Endothelial cell of umbilical vein (primary cell): ENCODE data around the gene TEX12. TPM values are rescaled to one million over a fixed set of nuclear protein-coding genes. Genes with fewer than 3 reads are reported as not detected.
A peak's percentile ranks its signal among the peaks of the same experiment; 100 is the strongest.

ENCODE experiments used
- Bru-seq: library from RNA; stranded (reverse); fragments of 400-500 nt; gene quantifications from one replicate; lab custom pipeline; 2021; lab: Mats Ljungman, UMichigan
- BruChase-seq, 2 experiments: library from RNA; stranded (reverse); fragments of 400-500 nt; gene quantifications; one replicate each; lab custom pipeline; 2021; lab: Mats Ljungman, UMichigan
- BruUV-seq: library from RNA; stranded (reverse); fragments of 400-500 nt; replicated peaks from 2 replicates; lab custom pipeline; 2021; lab: Mats Ljungman, UMichigan
- CTCF ChIA-PET: fragments of 300-600, 350-600 bp; sonication (Branson Sonifier 250); formaldehyde crosslinking; loops from one replicate; lab custom pipeline; 2021; ENCODE audit warnings: antibody characterized with exemption, inconsistent platforms; lab: Charles Lee
- POLR2A ChIA-PET: fragments of 300-600, 350-600 bp; sonication (Branson Sonifier 250); formaldehyde crosslinking; loops from one replicate; lab custom pipeline; 2021; ENCODE audit warnings: antibody characterized with exemption, inconsistent platforms; lab: Charles Lee
- DNase-seq: peaks from one replicate; pipeline ENCODE4 v3.0.0-alpha.2; 2011; ENCODE audit warnings: low read depth, low spot score
- FAIRE-seq: peaks from 2 replicates; lab custom pipeline; 2011; peaks lifted over from hg19 to GRCh38; lab: Jason Lieb, UNC
- H2AFZ ChIP-seq: 2 replicates; pipeline ENCODE4 v1.6.0; 2012; ENCODE audit warnings: low read depth, low read length, control low read depth, inconsistent platforms
- H3K27ac ChIP-seq: 2 replicates; pipeline ENCODE4 v1.5.1; 2011; ENCODE audit warnings: low read depth, mild to moderate bottlenecking, control low read depth, low read length, moderate library complexity; ENCODE audit not compliant: insufficient read depth
- H3K27me3 ChIP-seq, 2 experiments: 2 replicates each; pipeline versions ENCODE4 v1.6.0 to v1.6.1; 2011; ENCODE audit warnings: low read length in 2 of 2, mixed read lengths in 1 of 2; ENCODE audit not compliant: control insufficient read depth in 2 of 2, insufficient read depth in 2 of 2
- H3K36me3 ChIP-seq, 2 experiments: 2 replicates in 1 of 2; 3 replicates in 1 of 2; pipeline ENCODE4 v1.5.1; 2011; ENCODE audit warnings: low read length in 2 of 2, mild to moderate bottlenecking in 1 of 2, moderate library complexity in 1 of 2; ENCODE audit not compliant: control insufficient read depth in 2 of 2, insufficient read depth in 2 of 2; ENCODE audit errors: extremely low read depth in 1 of 2
- H3K4me1 ChIP-seq: 3 replicates; pipeline ENCODE4 v1.5.1; 2011; ENCODE audit warnings: mild to moderate bottlenecking, low read length; ENCODE audit not compliant: control insufficient read depth, insufficient read depth; ENCODE audit errors: extremely low read depth
- H3K4me2 ChIP-seq: 2 replicates; pipeline ENCODE4 v1.6.1; 2011; ENCODE audit warnings: low read length, control low read depth, mixed read lengths; ENCODE audit not compliant: insufficient read depth
- H3K4me3 ChIP-seq, 3 experiments: fragments of 200-600 bp in 1 of 3; sonication (generic), shearing (Covaris generic) in 1 of 3; replicated peaks in 1 of 3; 2 replicates each; pipeline ENCODE4 v1.5.1; 2011 to 2016; ENCODE audit warnings: control low read depth in 3 of 3, low read length in 3 of 3, mild to moderate bottlenecking in 2 of 3, inconsistent platforms in 1 of 3, low read depth in 1 of 3, moderate library complexity in 1 of 3; ENCODE audit not compliant: insufficient read depth in 1 of 3
- H3K79me2 ChIP-seq: 2 replicates; pipeline ENCODE4 v1.6.0; 2012; ENCODE audit warnings: low read length, inconsistent platforms; ENCODE audit not compliant: control insufficient read depth, insufficient read depth
- H3K9ac ChIP-seq: replicated peaks from 2 replicates; pipeline ENCODE3; 2011; ENCODE audit warnings: low read length, control low read depth; ENCODE audit not compliant: insufficient read depth; ENCODE audit errors: extremely low read depth
- H3K9me1 ChIP-seq: replicated peaks from 3 replicates; pipeline ENCODE4 v1.6.0; 2011; ENCODE audit warnings: mild to moderate bottlenecking, low read length; ENCODE audit not compliant: control insufficient read depth, insufficient read depth; ENCODE audit errors: extremely low read depth
- H3K9me3 ChIP-seq: replicated peaks from 2 replicates; pipeline ENCODE4 v1.5.1; 2012; ENCODE audit warnings: low read length, inconsistent platforms; ENCODE audit not compliant: control insufficient read depth, insufficient read depth
- H4K20me1 ChIP-seq: replicated peaks from 2 replicates; pipeline ENCODE3; 2011; ENCODE audit warnings: mild to moderate bottlenecking, low read length; ENCODE audit not compliant: control insufficient read depth, insufficient read depth; ENCODE audit errors: extremely low read depth
- GATA2 ChIP-seq: IDR thresholded peaks from 2 replicates; pipeline ENCODE4 v1.7.0; 2011; ENCODE audit warnings: low read depth, mild to moderate bottlenecking, moderate library complexity, mixed read lengths, low read length; ENCODE audit not compliant: insufficient read length, insufficient read depth
- JUN ChIP-seq: IDR thresholded peaks from 2 replicates; pipeline ENCODE4 v1.6.1; 2011; ENCODE audit warnings: borderline replicate concordance, low read depth; ENCODE audit not compliant: insufficient read length, insufficient read depth
- dilution Hi-C: fragments of 300-500 bp; cut with MboI; formaldehyde crosslinking; loops from one replicate; pipeline ENCODE4 v1.15.0; 2019; ENCODE audit warnings: low sequenced_read_pairs; ENCODE audit not compliant: extremely low pct_ligation_motif_present
- intact Hi-C: fragments of 100-400 bp; cut with micrococcal nuclease; formaldehyde crosslinking; loops from one replicate; pipeline ENCODE4 v1.10.0; 2022
- long read RNA-seq: library from polyadenylated mRNA; stranded (forward); transcript quantifications from one replicate; pipeline ENCODE4 v2.0.0, GENCODE V29; 2021
- polyA minus RNA-seq, 3 experiments: library from RNA; depleted of rRNA, polyadenylated mRNA; stranded (reverse); fragments of >200 nt; gene quantifications; 1 replicate in 1 of 3; 2 replicates in 2 of 3; pipeline ENCODE4 v1.2.3, GENCODE V29; 2011
- polyA plus RNA-seq, 4 experiments: library from polyadenylated mRNA; depleted of rRNA in 3 of 4; stranded (reverse) in 3 of 4; unstranded in 1 of 4; fragments of >200 nt; gene quantifications; 2 replicates each; pipeline versions ENCODE4 v1.2.1 to v1.2.3, GENCODE V29; 2011 to 2012; ENCODE audit warnings: missing spikeins in 1 of 4
- total RNA-seq: library from RNA; stranded (reverse); gene quantifications from 2 replicates; pipeline ENCODE4 v1.2.3, GENCODE V29; 2021
- TF ChIP-seq, protein P1 (sequence below): IDR thresholded peaks from 2 replicates; pipeline ENCODE4 v1.6.1; 2011; ENCODE audit not compliant: insufficient read depth, insufficient read length

TEX12 gene, protein sequence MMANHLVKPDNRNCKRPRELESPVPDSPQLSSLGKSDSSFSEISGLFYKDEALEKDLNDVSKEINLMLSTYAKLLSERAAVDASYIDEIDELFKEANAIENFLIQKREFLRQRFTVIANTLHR
- total RNA-seq: 0.46 TPM in 1 of 2 replicates, not detected in the other
- polyA plus RNA-seq: not detected in 2 replicates
- polyA plus RNA-seq (2011; cell fraction: cytosol; rRNA removed): not detected in 2 replicates
- polyA plus RNA-seq (2011; cell fraction: nucleus; rRNA removed): 0.18 and 0.28 TPM in 2 replicates
- not detected in 2 replicates for polyA plus RNA-seq (2012)
- polyA minus RNA-seq: not detected in 2 replicates
- polyA minus RNA-seq (2011; cell fraction: cytosol; rRNA and poly(A)+ RNA removed): not detected
- 0.82 TPM in 1 of 2 replicates, not detected in the other for polyA minus RNA-seq (2011; cell fraction: nucleus; rRNA and poly(A)+ RNA removed)
- Bru-seq, nascent RNA: percentile 29 among the genes with signal in this experiment
- percentile 52 among the genes with signal in this experiment for BruChase-seq, experiment 1, labeled RNA remaining after a 6-hour chase
- percentile 59 among the genes with signal in this experiment for BruChase-seq, experiment 2, labeled RNA remaining after a 2-hour chase
- long read RNA-seq: 0 reads

DNA sequence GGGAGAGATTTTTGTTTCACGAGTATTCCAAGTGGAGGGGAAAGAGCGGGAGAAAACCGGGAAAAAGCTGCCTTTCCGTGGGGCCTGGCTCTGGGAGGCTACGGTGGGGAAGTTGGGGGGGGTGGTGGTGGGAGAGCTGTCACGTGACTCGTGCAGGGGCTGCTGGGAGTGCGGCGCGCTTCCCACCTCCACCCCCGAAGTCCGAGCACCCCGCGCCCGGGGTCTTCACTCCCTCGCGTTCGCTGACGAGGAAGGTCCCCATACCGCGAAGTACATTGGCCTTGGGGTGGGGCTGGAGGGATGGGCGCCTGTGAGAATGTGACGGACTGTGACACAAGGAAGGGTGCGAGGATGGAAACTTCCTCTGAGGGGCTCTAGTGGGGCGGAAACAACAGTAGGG, at the start of gene TEX12:
Gene TEX12, plus strand, starts transcription at position 228 of the 400 bp plus-strand sequence. CDS start 1,897 bp downstream, outside the sequence.
- no peak for FAIRE-seq
- no peaks in the 10 kb centered on the region for H4K20me1 ChIP-seq
- H2AFZ ChIP-seq: no peak within 1 kb of the TSS
- no peak within 1 kb of the TSS for H3K4me2 ChIP-seq
- H3K4me3 ChIP-seq: no peak within 1 kb of the TSS
- no peak within 1 kb of the TSS for H3K27ac ChIP-seq
- no TSS peak for BruUV-seq
- TF ChIP-seq, protein P1, sequence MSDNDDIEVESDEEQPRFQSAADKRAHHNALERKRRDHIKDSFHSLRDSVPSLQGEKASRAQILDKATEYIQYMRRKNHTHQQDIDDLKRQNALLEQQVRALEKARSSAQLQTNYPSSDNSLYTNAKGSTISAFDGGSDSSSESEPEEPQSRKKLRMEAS: no peak
- TF ChIP-seq JUN: no peak
- H3K79me2 ChIP-seq: no peaks in the 10 kb centered on the region
- ChIA-PET POLR2A (no interaction called here), CTCF (interaction anchor here (0.7 to 1.3 kb wide), 2 partner anchors 8 to 53 kb away, joined by 3 read pairs; partner anchors contain the start of gene BCO2)
- H3K27me3 ChIP-seq: no peaks in the 10 kb centered on the region
- no peaks in the 10 kb centered on the region for H3K9me3 ChIP-seq
- dilution Hi-C loops: no loop called here
- H3K9ac ChIP-seq: no peak within 1 kb of the TSS
- no peaks in the 10 kb centered on the region for H3K9me1 ChIP-seq
- no peak for DNase-seq
- peaks cover 12% of the 10 kb centered on the region for H3K4me1 ChIP-seq
- H3K36me3 ChIP-seq: no peaks in the 10 kb centered on the region
- intact Hi-C loops: no loop called here

DNA sequence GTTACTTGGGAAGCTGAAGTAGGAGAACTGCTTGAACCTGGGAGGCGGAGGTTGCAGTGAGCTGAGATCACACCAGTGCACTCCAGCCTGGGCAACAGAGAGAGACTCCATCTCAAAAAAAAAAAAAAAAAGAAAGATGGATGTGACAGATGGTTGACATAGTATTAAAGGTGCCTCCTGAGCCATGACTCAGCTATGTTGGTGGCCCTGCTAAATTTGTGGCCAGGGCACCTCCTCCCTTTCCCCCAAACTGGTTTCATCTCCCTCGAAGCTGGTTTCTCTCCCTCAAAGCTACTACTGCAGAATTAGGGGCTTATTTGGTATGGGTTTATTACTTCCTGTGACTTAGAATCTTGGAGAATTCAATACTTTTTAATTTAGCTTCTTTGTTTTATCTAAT, 49.0 kb upstream of the TEX12 start:
- DNase-seq: no peak
- Histone ChIP-seq H3K27me3 (no peaks in the 10 kb centered on the region), H4K20me1 (no peaks in the 10 kb centered on the region), H2AFZ (no peak overlapping the region), H3K36me3 (no peaks in the 10 kb centered on the region), H3K9me1 (no peaks in the 10 kb centered on the region), H3K79me2 (no peaks in the 10 kb centered on the region), H3K9me3 (no peaks in the 10 kb centered on the region), H3K4me3 (no peak overlapping the region), H3K4me2 (no peak overlapping the region), H3K4me1 (peaks cover 22% of the 10 kb centered on the region), H3K27ac (no peak overlapping the region), H3K9ac (no peak overlapping the region)
- ChIA-PET CTCF (no interaction called here), POLR2A (no interaction called here)
- BruUV-seq: no TSS peak
- TF ChIP-seq, protein P1: no peak
- no peak for TF ChIP-seq GATA2
- dilution Hi-C loops: no loop called here
- no peak for FAIRE-seq
- intact Hi-C loops: no loop called here
